NB4 (cell line): Measurements from ENCODE around the gene EXOSC7.

Experiments used
- CTCF ChIP-seq: IDR thresholded peaks from one replicate; pipeline ENCODE4 v1.5.1; 2012; ENCODE audit warnings: low read depth, low read length
- MYC ChIP-seq: IDR thresholded peaks from 2 replicates; pipeline ENCODE4 v1.6.1; 2011; ENCODE audit warnings: low read depth, low read length
- POLR2A ChIP-seq: IDR thresholded peaks from 2 replicates; pipeline ENCODE4 v1.6.1; 2011; ENCODE audit warnings: mild to moderate bottlenecking; ENCODE audit not compliant: insufficient read length; ENCODE audit errors: extremely low read depth

GRCh38 chr3:44981220-44981619 is 5.2 kb downstream of the EXOSC7 start:
- TF ChIP-seq CTCF: no peak
- no peak for TF ChIP-seq POLR2A
- TF ChIP-seq MYC: no peak
